ENCODE measurements around the gene ZBTB21.

Gene ZBTB21

GRCh38 chr21:41962425-41962966 is 47.7 kb downstream of the ZBTB21 start:
- intact Hi-C loops (cut with DNase I): no loop called here

GRCh38 chr21:41961753-41962152 is 48.4 kb downstream of the ZBTB21 start:
- intact Hi-C loops (cut with DNase I): no loop called here
- no peak for DNase-seq

More at GRCh38 chr21:41962425-41962966, 47.7 kb downstream of the ZBTB21 start:
- DNase-seq: peak in 1 of 42 donors; percentile 15

- intact Hi-C loops (cut with DNase I): no loop called here
- peak in 1 of 42 donors; percentile 25 for DNase-seq
These were observed 48.9 kb downstream of the ZBTB21 start for GRCh38 chr21:41961282-41961701.

GRCh38 chr21:41960386-41960785 is 49.8 kb downstream of the ZBTB21 start:
- intact Hi-C loops (cut with DNase I): no loop called here
- DNase-seq: peak in 2 of 42 donors; percentile 8 to 13

GRCh38 chr21:41959697-41960096 is 50.5 kb downstream of the ZBTB21 start:
- peak in 1 of 42 donors; percentile 30 for DNase-seq
- intact Hi-C loops (cut with DNase I): loop anchor here (10.0 kb wide), 1 partner anchor 45 kb away; no protein-coding TSS in a partner anchor

- peak in 18 of 42 donors; percentile 5 to 79 (median 40) for DNase-seq
- intact Hi-C loops (cut with DNase I): loop anchor here (10.0 kb wide), 1 partner anchor 46 kb away; no protein-coding TSS in a partner anchor
These were observed 51.1 kb downstream of the ZBTB21 start for GRCh38 chr21:41958886-41959563.

GRCh38 chr21:41957991-41958766 is 52.0 kb downstream of the ZBTB21 start:
- intact Hi-C loops (cut with DNase I): loop anchor here (10.0 kb wide), 1 partner anchor 47 kb away; no protein-coding TSS in a partner anchor
- DNase-seq: peak in 21 of 42 donors; percentile 2 to 61 (median 42)

GRCh38 chr21:41956926-41957729 is 53.0 kb downstream of the ZBTB21 start:
- peak in 18 of 42 donors; percentile 23 to 70 (median 44) for DNase-seq
- intact Hi-C loops (cut with DNase I): loop anchor here (10.0 kb wide), 1 partner anchor 48 kb away; no protein-coding TSS in a partner anchor

- intact Hi-C loops (cut with DNase I): loop anchor here (10.0 kb wide), 1 partner anchor 49 kb away; no protein-coding TSS in a partner anchor
- DNase-seq: peak in 1 of 42 donors; percentile 16
These were observed 54.6 kb downstream of the ZBTB21 start for GRCh38 chr21:41955516-41955915.

GRCh38 chr21:41954654-41955499 is 55.3 kb downstream of the ZBTB21 start:
- peak in 1 of 42 donors; percentile 20 for DNase-seq
- intact Hi-C loops (cut with DNase I): loop anchor here (10.0 kb wide), 1 partner anchor 50 kb away; no protein-coding TSS in a partner anchor

GRCh38 chr21:41953831-41954653 is 56.1 kb downstream of the ZBTB21 start, which contains the start of gene C2CD2:
TSS of gene C2CD2 (minus strand) at chr21:41954018. CDS start at chr21:41953648, 370 bp downstream.
- intact Hi-C loops (cut with DNase I): loop anchor here (10.0 kb wide), 1 partner anchor 51 kb away; no protein-coding TSS in a partner anchor
- DNase-seq: peak in 30 of 42 donors; percentile 16 to 58 (median 40)

GRCh38 chr21:41953249-41953830 is 56.8 kb downstream of the ZBTB21 start:
- peak in 5 of 42 donors; percentile 20 to 33 (median 29) for DNase-seq
- intact Hi-C loops (cut with DNase I): loop anchor here (10.0 kb wide), 1 partner anchor 51 kb away; no protein-coding TSS in a partner anchor

- peak in 2 of 42 donors; percentile 28 to 37 for DNase-seq
- intact Hi-C loops (cut with DNase I): loop anchor here (10.0 kb wide), 1 partner anchor 52 kb away; no protein-coding TSS in a partner anchor
These were observed 57.5 kb downstream of the ZBTB21 start for GRCh38 chr21:41952568-41953248.

- intact Hi-C loops (cut with DNase I): loop anchor here (10.0 kb wide), 1 partner anchor 53 kb away; no protein-coding TSS in a partner anchor
- DNase-seq: no peak
These were observed 58.1 kb downstream of the ZBTB21 start for GRCh38 chr21:41951876-41952567.

GRCh38 chr21:41950941-41951351 is 59.2 kb downstream of the ZBTB21 start:
- peak in 1 of 42 donors; percentile 18 for DNase-seq
- intact Hi-C loops (cut with DNase I): loop anchor here (10.0 kb wide), 1 partner anchor 54 kb away; no protein-coding TSS in a partner anchor
